GM19240 (cell line): Measurements from ENCODE around the gene CSAD.
A peak's percentile ranks its signal among the peaks of the same experiment; 100 is the strongest.
"Not testable (repeated sequence)": the region's sequence is repeated elsewhere in the genome, so short reads cannot be mapped to it uniquely, and the experiment has no call there.

Experiments used
- DNase-seq: peaks from one replicate; pipeline ENCODE4 v3.0.0; 2011; ENCODE audit warnings: low spot score; ENCODE audit not compliant: insufficient read length

CSAD gene

DNA sequence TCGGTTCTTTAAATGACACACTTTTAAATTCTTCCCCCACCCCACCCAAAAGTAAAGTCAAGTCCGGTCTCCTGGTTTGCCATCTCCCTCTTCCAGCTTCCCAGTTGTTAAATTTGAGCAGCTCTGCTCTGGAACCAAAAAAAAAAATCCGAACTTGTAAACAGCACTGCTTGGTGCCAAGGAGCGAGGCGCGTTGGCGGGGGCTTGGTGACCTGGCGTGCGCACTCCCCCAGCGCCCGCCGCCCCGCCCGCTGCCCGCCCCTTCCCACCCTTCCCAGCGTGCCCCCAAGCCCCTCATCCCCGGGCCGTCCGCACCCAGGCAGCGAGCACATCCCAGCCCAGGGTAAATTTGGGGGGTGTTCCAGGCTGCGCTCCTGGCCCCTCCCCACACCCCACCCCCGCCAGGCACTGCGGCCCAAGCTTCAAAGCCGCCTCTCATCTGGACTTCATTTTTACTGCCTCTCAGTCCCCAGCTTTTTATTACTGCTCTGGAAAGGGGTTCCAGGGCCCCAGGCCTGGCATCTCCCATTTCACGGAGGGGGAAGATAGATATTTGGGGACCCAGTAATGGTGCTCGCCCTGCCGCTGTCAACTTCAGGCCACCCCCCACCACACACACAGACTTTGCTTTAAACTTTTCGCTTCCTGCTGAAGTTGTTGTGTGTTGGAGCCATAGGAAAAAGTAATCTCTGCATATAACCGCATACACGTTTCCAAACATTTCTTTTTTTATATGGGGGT is 38.0 kb upstream of the CSAD start:
- DNase-seq, result no peak

- no peak for DNase-seq
Observed at GRCh38 chr12:53217931-53218307, 37.2 kb upstream of the CSAD start.

GRCh38 chr12:53217051-53217930 is 36.6 kb upstream of the CSAD start:
- no peak for DNase-seq

DNA sequence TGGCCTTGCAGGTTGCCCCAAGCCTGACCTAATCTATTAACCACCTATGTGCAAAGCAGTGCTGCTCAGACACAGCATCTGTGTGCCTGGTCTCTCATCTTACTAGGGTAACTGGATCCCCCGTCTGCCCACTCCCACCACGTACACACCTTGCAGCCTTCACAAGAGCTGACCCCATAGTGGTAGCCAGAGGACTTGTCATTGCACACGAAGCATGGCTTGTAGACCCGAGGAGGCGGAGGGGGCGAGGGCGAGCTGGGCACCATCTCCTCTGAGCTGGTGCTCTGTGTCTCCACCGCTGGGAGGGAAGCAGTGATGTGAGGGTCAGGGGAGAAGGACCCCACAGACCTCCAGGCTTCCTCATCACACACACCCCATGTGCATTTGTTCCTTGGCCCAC is 34.8 kb upstream of the CSAD start:
- no peak for DNase-seq

GRCh38 chr12:53214687-53215455 is 34.1 kb upstream of the CSAD start:
- DNase-seq, result no peak

DNA sequence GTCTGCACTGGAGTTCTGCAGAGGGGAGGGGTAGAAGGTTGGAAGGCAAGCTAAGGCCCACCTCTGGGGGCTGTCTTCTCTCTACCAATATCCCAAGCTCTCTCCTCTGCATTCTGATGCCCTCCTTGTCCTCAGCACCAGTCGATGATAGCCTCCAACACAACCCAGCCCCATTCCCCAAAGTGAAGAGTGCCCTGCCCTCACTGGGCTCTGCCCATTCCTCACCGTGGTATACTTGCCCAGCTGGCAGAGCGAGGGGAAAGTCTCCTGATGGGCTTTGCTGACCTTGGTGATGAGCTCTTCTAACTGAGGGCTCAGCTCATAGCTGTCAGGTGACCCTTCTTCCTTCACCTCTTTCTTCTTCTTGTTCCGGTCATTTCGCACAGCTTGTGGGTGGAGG is 33.5 kb upstream of the CSAD start:
- DNase-seq, result no peak

- peak; percentile 76 for DNase-seq
Observed at GRCh38 chr12:53213348-53213747, 32.6 kb upstream of the CSAD start.

DNA sequence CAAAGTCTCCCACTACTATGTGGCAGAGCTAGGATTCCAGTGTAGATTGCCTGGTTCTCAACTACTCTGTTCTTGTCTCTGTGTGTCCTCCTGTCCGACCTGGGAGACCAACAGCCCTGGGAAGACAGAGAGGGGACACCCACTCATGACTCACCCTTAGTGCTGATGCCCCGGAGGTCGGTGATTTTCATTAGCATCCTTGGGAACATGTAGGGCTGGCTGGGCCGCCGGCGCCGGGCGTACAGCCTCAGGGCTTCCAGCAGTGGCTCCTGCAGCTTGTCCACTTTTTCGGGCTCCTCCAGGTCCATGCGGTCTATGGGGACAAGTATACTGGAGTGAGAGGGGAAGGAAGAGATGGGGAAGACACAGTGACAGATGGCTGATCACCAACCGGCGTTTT is 32.2 kb upstream of the CSAD start:
- no peak for DNase-seq

DNA sequence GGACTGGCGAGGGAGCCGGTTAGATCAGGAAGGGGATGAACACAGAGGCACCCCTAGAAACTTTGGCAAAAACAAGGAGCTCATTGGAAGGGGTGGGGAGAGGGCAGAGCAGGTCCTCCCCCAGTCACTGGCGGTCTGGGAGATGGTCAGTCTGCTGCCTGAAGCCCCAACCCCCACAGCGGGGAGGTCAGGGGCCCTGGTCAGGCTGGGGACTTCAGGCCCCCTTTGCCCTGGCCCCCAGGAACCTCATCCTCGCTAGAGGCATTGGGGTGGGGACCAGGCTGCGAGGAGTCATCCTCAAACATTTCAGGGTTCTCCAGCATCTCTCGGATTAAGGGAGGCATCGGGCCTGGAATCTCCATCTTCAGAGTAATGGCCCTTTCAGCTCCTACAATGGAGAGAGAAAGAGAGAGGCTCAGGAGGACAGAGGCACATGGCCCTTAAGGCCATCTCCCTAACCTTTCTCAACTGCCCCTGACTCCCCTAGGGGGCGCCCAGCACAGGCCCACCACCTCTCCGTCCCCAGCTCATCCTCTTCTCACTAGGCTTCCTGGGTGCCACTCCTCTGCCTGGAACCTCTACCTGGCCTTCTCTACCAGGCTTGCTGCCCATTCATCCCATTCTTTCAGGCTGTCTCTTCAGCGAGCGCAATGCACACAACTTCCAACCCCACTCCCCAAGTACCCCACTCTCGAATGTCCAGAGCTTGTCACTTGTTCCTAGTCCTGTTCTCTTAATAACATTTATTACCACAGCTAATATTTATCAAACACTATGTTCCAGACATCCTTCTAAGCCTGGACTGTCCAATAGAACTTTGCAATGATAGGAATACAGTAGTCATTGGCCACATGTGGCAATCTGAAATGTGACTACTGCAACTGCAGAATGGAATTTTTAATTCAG is 31.0 kb upstream of the CSAD start:
- DNase-seq, result no peak

- DNase-seq, result no peak
Observed at GRCh38 chr12:53210843-53211242, 30.1 kb upstream of the CSAD start.

GRCh38 chr12:53208877-53209463 is 28.2 kb upstream of the CSAD start:
- peak; percentile 56 for DNase-seq

DNA sequence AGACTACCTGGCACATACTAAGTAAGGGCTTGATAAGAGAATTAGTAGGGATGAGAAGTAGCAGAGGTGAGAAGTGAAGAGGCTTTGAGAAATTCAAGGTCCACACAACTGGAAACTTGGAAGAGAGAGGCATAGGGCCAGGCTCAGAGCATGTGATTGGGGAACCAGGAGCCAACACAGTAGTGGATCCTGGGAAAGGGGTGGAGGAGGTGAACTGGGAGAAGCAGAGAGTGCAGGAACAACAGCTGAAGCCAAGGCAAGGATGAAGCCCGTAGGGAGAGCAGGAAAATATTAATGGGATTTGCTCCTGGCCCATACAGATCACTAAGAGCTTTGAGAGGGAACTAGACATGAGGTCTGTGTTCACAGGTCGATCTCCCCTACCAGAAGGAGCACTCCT is 27.7 kb upstream of the CSAD start:
- no peak for DNase-seq

- peak; percentile 60 for DNase-seq
Observed at GRCh38 chr12:53207042-53207441, 26.3 kb upstream of the CSAD start, which contains the start of gene ITGB7. ITGB7 (minus strand) TSS chr12:53207251; CDS start chr12:53200443, 6,808 bp downstream.

GRCh38 chr12:53205747-53206419 is 25.2 kb upstream of the CSAD start:
- peak; percentile 77 for DNase-seq

DNA sequence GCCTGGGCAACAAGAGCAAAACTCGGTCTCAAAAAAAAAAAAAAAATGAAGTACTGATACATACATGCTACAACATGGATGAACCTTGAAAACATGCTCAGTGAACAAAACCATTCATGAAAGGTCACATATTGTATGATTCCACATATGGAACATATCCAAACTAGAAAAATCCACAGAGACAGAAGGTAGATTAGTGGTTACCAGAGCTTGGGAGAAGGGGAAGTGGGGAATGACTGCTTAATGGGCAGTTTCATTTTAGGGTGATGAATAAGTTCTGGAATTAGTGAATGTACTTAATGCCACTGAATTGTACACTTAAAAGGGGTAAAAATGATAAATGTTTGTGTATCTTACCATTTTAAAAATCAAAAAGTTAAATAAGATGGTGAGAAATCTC is 23.6 kb upstream of the CSAD start:
- DNase-seq, result no peak

GRCh38 chr12:53202316-53202715 is 21.6 kb upstream of the CSAD start:
- DNase-seq, result not testable (repeated sequence)

GRCh38 chr12:53201639-53202038 is 20.9 kb upstream of the CSAD start:
- DNase-seq, result no peak

DNA sequence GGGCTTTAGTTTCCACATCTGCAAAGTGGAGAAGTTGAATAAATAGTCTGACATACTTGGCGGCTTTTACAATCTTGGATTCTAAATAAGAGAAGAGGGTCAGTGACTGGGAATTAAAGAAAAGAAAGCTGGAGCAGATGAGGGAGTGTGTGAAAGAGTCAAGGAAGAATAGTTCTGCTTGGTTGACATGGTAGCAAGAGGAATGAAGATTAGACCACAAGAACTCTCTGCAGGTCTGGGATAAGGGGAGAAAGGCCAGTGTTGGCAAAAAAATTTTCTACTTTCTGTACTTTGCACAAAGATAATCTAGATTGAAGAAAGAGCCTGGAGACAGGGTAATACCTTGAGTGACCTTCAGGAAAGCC is 20.4 kb upstream of the CSAD start:
- no peak for DNase-seq

DNA sequence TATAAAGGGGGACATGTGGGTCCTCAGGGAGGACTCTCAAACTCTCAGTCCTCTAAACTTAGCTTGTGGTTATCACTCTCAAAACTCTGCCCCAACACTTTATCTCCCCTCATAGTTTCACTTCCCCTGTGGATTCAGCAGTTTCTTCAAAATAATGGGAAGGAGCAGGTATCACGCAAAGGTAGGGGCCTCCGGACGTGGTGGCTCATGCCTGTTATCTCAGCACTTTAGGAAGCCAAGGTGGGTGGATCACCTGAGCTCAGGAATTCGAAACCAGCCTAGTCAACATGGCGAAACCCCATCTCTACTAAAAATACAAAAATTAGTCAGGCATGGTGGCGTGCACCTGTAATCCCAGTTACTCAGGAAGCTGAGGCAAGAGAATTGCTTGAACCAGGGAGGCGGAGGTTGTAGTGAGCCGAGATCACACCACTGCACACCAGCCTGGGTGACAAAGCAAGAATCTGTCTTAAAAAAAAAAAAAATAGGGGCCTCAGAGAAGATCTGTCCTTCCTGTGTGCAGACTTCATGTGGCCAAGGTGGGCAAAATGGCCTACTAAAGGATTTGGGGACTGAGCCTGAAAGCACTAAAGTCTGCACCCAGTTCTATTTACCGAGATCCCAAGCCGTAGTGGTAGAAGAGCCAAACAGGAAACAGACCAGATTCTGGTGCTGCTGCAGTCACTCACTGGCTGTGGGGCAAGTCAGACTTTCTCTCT is 19.9 kb upstream of the CSAD start:
- peak; percentile 58 for DNase-seq
